NCI-H226 (cell line): ENCODE results near the gene RFTN2.

Source experiments
- DNase-seq: peaks from one replicate; pipeline ENCODE4 v3.0.0-alpha.2; 2015

RFTN2 gene

DNA sequence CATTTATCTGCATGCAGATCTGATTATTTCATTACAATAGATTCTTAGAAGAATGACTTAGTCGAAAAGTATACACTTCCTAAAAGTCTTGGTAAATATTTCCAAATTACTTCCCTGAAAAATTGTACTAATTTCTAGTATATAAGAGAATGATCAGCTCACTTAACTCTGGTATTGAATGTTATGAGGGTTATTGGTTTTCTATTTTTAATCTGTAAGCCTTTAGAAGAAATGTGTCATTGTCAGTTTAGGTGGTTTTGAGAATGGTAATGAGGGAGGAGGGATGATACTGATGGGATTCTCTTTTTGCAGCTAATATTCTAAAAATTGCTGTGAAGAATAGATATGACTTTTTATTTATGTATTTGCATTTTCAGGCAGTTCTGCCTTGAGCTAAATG is 135.7 kb downstream of the RFTN2 start:
- no peak for DNase-seq

DNA sequence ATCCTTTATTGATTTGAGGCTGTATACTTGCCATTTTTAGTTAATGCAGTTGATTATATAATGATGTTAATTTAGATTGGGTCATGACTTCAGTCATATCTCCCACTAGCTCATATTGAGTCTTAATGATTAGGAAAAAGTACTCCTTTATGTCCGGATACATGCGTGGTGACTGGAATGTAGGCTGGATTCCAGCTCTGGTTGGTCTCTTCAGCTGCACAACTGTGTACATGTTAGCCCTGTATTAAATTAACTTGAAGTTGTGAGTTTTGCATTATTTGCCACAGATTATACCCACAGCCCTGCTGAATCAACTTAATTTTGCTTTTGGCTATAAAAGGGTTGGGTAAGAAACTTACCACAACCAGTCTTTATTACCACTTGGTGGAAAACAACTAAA is 137.0 kb downstream of the RFTN2 start:
- no peak for DNase-seq
